Muscle layer of duodenum (tissue), 2 donors: ENCODE data around the gene ERVFRD-1.

Source experiments
- H3K27ac ChIP-seq: one replicate; pipeline ENCODE4 v1.7.0; 2013; ENCODE audit warnings: mild to moderate bottlenecking, low read length
- H3K27me3 ChIP-seq: one replicate; pipeline ENCODE4 v1.7.0; 2013; ENCODE audit warnings: low read depth, mild to moderate bottlenecking, control low read depth, low read length
- H3K36me3 ChIP-seq, 2 donors: one replicate each; pipeline ENCODE4 v1.7.0; 2013; ENCODE audit warnings: low read length in 2 of 2, control low read depth in 1 of 2, mild to moderate bottlenecking in 1 of 2; ENCODE audit not compliant: insufficient read depth in 2 of 2, control insufficient read depth in 1 of 2
- H3K4me1 ChIP-seq, 2 donors: one replicate each; pipeline ENCODE4 v1.7.0; 2013; ENCODE audit warnings: low read length in 2 of 2, mild to moderate bottlenecking in 2 of 2, control low read depth in 1 of 2, moderate library complexity in 1 of 2; ENCODE audit not compliant: insufficient read depth in 2 of 2, control insufficient read depth in 1 of 2
- H3K4me3 ChIP-seq, 2 donors: one replicate each; pipeline ENCODE4 v1.7.0; 2013; ENCODE audit warnings: low read length in 2 of 2, low read depth in 1 of 2, mild to moderate bottlenecking in 1 of 2
- H3K9me3 ChIP-seq, 2 donors: one replicate each; pipeline ENCODE4 v1.7.0; 2013; ENCODE audit warnings: low read length in 2 of 2, control low read depth in 1 of 2, mild to moderate bottlenecking in 1 of 2; ENCODE audit not compliant: control insufficient read depth in 1 of 2
- donor health status: healthy.

ERVFRD-1 gene

GRCh38 chr6:11062715-11063114, 48.8 kb downstream of the ERVFRD-1 start:
- Histone ChIP-seq H3K27ac (no peak overlapping the region), H3K4me3 (no peak overlapping the region), H3K27me3 (no peaks in the 10 kb centered on the region), H3K9me3 (no peaks in the 10 kb centered on the region), H3K4me1 (no peaks in the 10 kb centered on the region), H3K36me3 (no peaks in the 10 kb centered on the region)

- Histone ChIP-seq H3K27ac (no peak overlapping the region), H3K9me3 (no peaks in the 10 kb centered on the region), H3K27me3 (no peaks in the 10 kb centered on the region), H3K4me1 (no peaks in the 10 kb centered on the region), H3K36me3 (no peaks in the 10 kb centered on the region), H3K4me3 (no peak overlapping the region)
Observed at GRCh38 chr6:11062083-11062482, 49.4 kb downstream of the ERVFRD-1 start.

- no peaks in the 10 kb centered on the region for H3K27me3 ChIP-seq
- H3K36me3 ChIP-seq = no peaks in the 10 kb centered on the region
- no peak overlapping the region for H3K27ac ChIP-seq
- H3K9me3 ChIP-seq = no peaks in the 10 kb centered on the region
- H3K4me1 ChIP-seq = no peaks in the 10 kb centered on the region
- no peak overlapping the region for H3K4me3 ChIP-seq
Observed at GRCh38 chr6:11058406-11058805, 53.1 kb downstream of the ERVFRD-1 start.

- Histone ChIP-seq H3K27ac (no peak overlapping the region), H3K27me3 (no peaks in the 10 kb centered on the region), H3K4me1 (no peaks in the 10 kb centered on the region), H3K9me3 (no peaks in the 10 kb centered on the region), H3K4me3 (no peak overlapping the region), H3K36me3 (no peaks in the 10 kb centered on the region)
Observed at GRCh38 chr6:11056871-11057270, 54.7 kb downstream of the ERVFRD-1 start.

GRCh38 chr6:11055127-11055627, 56.3 kb downstream of the ERVFRD-1 start:
- Histone ChIP-seq H3K9me3 (no peaks in the 10 kb centered on the region), H3K4me3 (no peak overlapping the region), H3K4me1 (no peaks in the 10 kb centered on the region), H3K36me3 (no peaks in the 10 kb centered on the region), H3K27ac (no peak overlapping the region), H3K27me3 (no peaks in the 10 kb centered on the region)

GRCh38 chr6:11054722-11055121, 56.8 kb downstream of the ERVFRD-1 start:
- no peaks in the 10 kb centered on the region for H3K9me3 ChIP-seq
- no peaks in the 10 kb centered on the region for H3K27me3 ChIP-seq
- no peaks in the 10 kb centered on the region for H3K36me3 ChIP-seq
- H3K27ac ChIP-seq = no peak overlapping the region
- no peaks in the 10 kb centered on the region for H3K4me1 ChIP-seq
- H3K4me3 ChIP-seq = no peak overlapping the region

- no peaks in the 10 kb centered on the region for H3K36me3 ChIP-seq
- no peak overlapping the region for H3K27ac ChIP-seq
- H3K4me1 ChIP-seq = no peaks in the 10 kb centered on the region
- no peaks in the 10 kb centered on the region for H3K9me3 ChIP-seq
- H3K27me3 ChIP-seq = peaks cover 4% of the 10 kb centered on the region
- no peak overlapping the region for H3K4me3 ChIP-seq
Observed at GRCh38 chr6:11053307-11053706, 58.2 kb downstream of the ERVFRD-1 start.
